ENCODE data around the gene MAPKAPK3. TPM values are rescaled to one million over a fixed set of nuclear protein-coding genes. Genes with fewer than 3 reads are reported as not detected.

Gene MAPKAPK3
- total and polyA plus RNA-seq, 2 of the 4 experiments (the other 2 are of a cell fraction): 38.3 to 57.2 TPM

- Histone ChIP-seq H3K9ac (ENCODE audit: low read depth, low read length) (no peak overlapping the region), H2BK15ac (ENCODE audit: low read depth, low read length) (no peak overlapping the region), H3K18ac (ENCODE audit: low read depth, low read length) (no peak overlapping the region), H2BK120ac (ENCODE audit: low read depth, low read length) (no peak overlapping the region), H2AFZ (replicated peaks; ENCODE audit: low read length, poor library complexity) (peak overlapping the region; percentile 68), H2BK5ac (ENCODE audit: low read depth, low read length, poor library complexity, severe bottlenecking) (no peak overlapping the region), H3K9me3 (ENCODE audit: control insufficient read depth, insufficient read depth, low read length) (no peaks in the 10 kb centered on the region), H3K23ac (ENCODE audit: low read depth, low read length) (no peak overlapping the region), H4K5ac (ENCODE audit: low read depth, low read length) (no peak overlapping the region), H3K27me3 (ENCODE audit: control insufficient read depth, insufficient read depth, low read length) (no peaks in the 10 kb centered on the region), H2AK9ac (replicated peaks; ENCODE audit: low read depth, low read length, poor library complexity) (peak overlapping the region; percentile 71), H3K4me1 (ENCODE audit: control insufficient read depth, insufficient read depth, low read length) (peaks cover 6% of the 10 kb centered on the region), H4K8ac (ENCODE audit: low read depth in 2 of 2, low read length in 2 of 2) (no peak overlapping the region), H3K79me1 (ENCODE audit: low read depth in 1 of 2, low read length in 2 of 2) (peaks cover 0 to 8% of the 10 kb centered on the region in 2 experiments; a peak in 1 of 4 replicates), H3K9me1 (ENCODE audit: insufficient read depth, low read length) (peaks cover 11% of the 10 kb centered on the region), H3K4me3 (ENCODE audit: insufficient read depth, low read depth, low read length) (no peak overlapping the region), H3K4me2 (ENCODE audit: low read depth, low read length) (no peak overlapping the region), H3K4ac (ENCODE audit: low read depth, low read length) (peak overlapping the region; percentile 51; the same call in 1 of the 2 replicates), H3K36me3 (ENCODE audit: control insufficient read depth, insufficient read depth, low read length) (peaks cover 4% of the 10 kb centered on the region), H3K56ac (ENCODE audit: extremely low read depth, insufficient read depth, low read length) (no peak overlapping the region), H3K27ac (ENCODE audit: insufficient read depth, low read length) (no peak overlapping the region), H4K91ac (ENCODE audit: insufficient read depth, low read depth, low read length) (no peak overlapping the region), H3K14ac (replicated peaks; ENCODE audit: low read depth, low read length) (0 out of 2 replicates have a peak overlapping the region, but pooled peaks have one; percentile 15), H4K20me1 (ENCODE audit: insufficient read depth, low read length) (peaks cover 10% of the 10 kb centered on the region), H2BK20ac (ENCODE audit: low read depth, low read length) (no peak overlapping the region), H2AK5ac (ENCODE audit: low read depth, low read length) (no peak overlapping the region)
- POLR2A ChIA-PET (ENCODE audit: unreplicated experiment): no interaction called here
- intact Hi-C loops (cut with micrococcal nuclease): no loop called here
- BruUV-seq (replicated peaks): no TSS peak
- TF ChIP-seq NFE2L2 (IDR thresholded peaks at IDR 0.05; ENCODE audit: low read depth, low read length) (peak; percentile 70), RCOR1 (IDR thresholded peaks at IDR 0.05; ENCODE audit: insufficient replicate concordance, low read length) (peak; percentile 72), RAD21 (IDR thresholded peaks at IDR 0.05; ENCODE audit: low read length) (no peak), POLR2A (IDR thresholded peaks at IDR 0.05; ENCODE audit: low read depth, low read length) (no peak), MXI1 (IDR thresholded peaks at IDR 0.05; ENCODE audit: borderline replicate concordance, low read depth, low read length) (no peak)
- TF ChIP-seq, protein P1, sequence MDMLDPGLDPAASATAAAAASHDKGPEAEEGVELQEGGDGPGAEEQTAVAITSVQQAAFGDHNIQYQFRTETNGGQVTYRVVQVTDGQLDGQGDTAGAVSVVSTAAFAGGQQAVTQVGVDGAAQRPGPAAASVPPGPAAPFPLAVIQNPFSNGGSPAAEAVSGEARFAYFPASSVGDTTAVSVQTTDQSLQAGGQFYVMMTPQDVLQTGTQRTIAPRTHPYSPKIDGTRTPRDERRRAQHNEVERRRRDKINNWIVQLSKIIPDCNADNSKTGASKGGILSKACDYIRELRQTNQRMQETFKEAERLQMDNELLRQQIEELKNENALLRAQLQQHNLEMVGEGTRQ (IDR thresholded peaks at IDR 0.05; ENCODE audit: low read depth, low read length): no peak
- ATAC-seq (ENCODE audit: low read depth) (peak; percentile 94), DNase-seq (peak; percentile 76)
- in situ Hi-C loops (cut with MboI; ENCODE audit: low sequenced_read_pairs): no loop called here
- CTCF ChIA-PET: interaction anchor here (1.0 kb wide), 1 partner anchor 11 kb away, joined by 3 read pairs; no protein-coding TSS in a partner anchor
- dilution Hi-C loops (cut with HindIII; ENCODE audit: low sequenced_read_pairs, unreplicated experiment): no loop called here
- no CpG with 5 or more reads among the region's 6 CpGs for WGBS, 2 experiments (ENCODE audit: extremely low coverage in 2 of 2, insufficient read length in 1 of 2)
These were observed 22.1 kb downstream of the MAPKAPK3 start for GRCh38 chr3:50639055-50639494.

All from IMR-90 (cell line).